HG02973 (cell line): ENCODE measurements around the gene BMERB1.
"Not testable (repeated sequence)": the region's sequence is repeated elsewhere in the genome, so short reads cannot be mapped to it uniquely, and the experiment has no call there.

Experiments used
- ATAC-seq: cut with Tn5 transposase; IDR thresholded peaks from one replicate; pipeline ENCODE4 v1.9.1; 2021; ENCODE audit warnings: moderate library complexity; ENCODE audit not compliant: unreplicated experiment

Gene BMERB1

GRCh38 chr16:15459791-15460190 is 25.4 kb downstream of the BMERB1 start:
- ATAC-seq, result no peak

GRCh38 chr16:15460601-15461000 is 26.2 kb downstream of the BMERB1 start:
- no peak for ATAC-seq

GRCh38 chr16:15461376-15461775 is 27.0 kb downstream of the BMERB1 start:
- no peak for ATAC-seq

GRCh38 chr16:15464401-15465186 is 30.2 kb downstream of the BMERB1 start:
- no peak for ATAC-seq

- no peak for ATAC-seq
Observed at GRCh38 chr16:15466131-15466530, 31.7 kb downstream of the BMERB1 start.

- ATAC-seq, result no peak
Observed at GRCh38 chr16:15466886-15467781, 32.7 kb downstream of the BMERB1 start.

GRCh38 chr16:15476971-15477370 is 42.6 kb downstream of the BMERB1 start:
- not testable (repeated sequence) for ATAC-seq

- no peak for ATAC-seq
Observed at GRCh38 chr16:15477802-15478201, 43.4 kb downstream of the BMERB1 start.

- ATAC-seq, result no peak
Observed at GRCh38 chr16:15482068-15482747, 47.8 kb downstream of the BMERB1 start.

GRCh38 chr16:15482748-15483298 is 48.4 kb downstream of the BMERB1 start:
- no peak for ATAC-seq

GRCh38 chr16:15483857-15484256 is 49.5 kb downstream of the BMERB1 start:
- no peak for ATAC-seq

GRCh38 chr16:15484662-15485061 is 50.3 kb downstream of the BMERB1 start:
- no peak for ATAC-seq

GRCh38 chr16:15485175-15485574 is 50.8 kb downstream of the BMERB1 start:
- ATAC-seq, result no peak

- ATAC-seq, result no peak
Observed at GRCh38 chr16:15486661-15487060, 52.3 kb downstream of the BMERB1 start.

- no peak for ATAC-seq
Observed at GRCh38 chr16:15487336-15488284, 53.2 kb downstream of the BMERB1 start.

GRCh38 chr16:15489016-15489415 is 54.6 kb downstream of the BMERB1 start:
- no peak for ATAC-seq

GRCh38 chr16:15490123-15490711 is 55.8 kb downstream of the BMERB1 start:
- ATAC-seq, result no peak

- ATAC-seq, result no peak
Observed at GRCh38 chr16:15491411-15491810, 57.0 kb downstream of the BMERB1 start.

GRCh38 chr16:15492091-15492740 is 57.8 kb downstream of the BMERB1 start:
- no peak for ATAC-seq
